Muscle of back (tissue), 11 donors: Measurements from ENCODE around the gene FBXL7. TPM values are rescaled to one million over a fixed set of nuclear protein-coding genes. Genes with fewer than 3 reads are reported as not detected.

Experiments
- DNase-seq, 3 donors: peaks; one replicate each; pipeline versions ENCODE4 v3.0.0 to v3.0.0-alpha.2; 2013
- polyA plus RNA-seq, 10 donors: library from polyadenylated mRNA; unstranded; fragments of 120-200 nt; gene quantifications; one replicate each; pipeline ENCODE4 v1.2.1, GENCODE V29; 2013; ENCODE audit not compliant: insufficient read length in 10 of 10

Gene FBXL7
- polyA plus RNA-seq, 10 donors = 20.2 to 28.4 (median 23.1) TPM

- DNase-seq = peak in 1 of 3 donors; percentile 76
These were observed 257.1 kb downstream of the FBXL7 start for GRCh38 chr5:15757103-15757502.

GRCh38 chr5:15757619-15758018, 257.6 kb downstream of the FBXL7 start:
- DNase-seq = peak in 1 of 3 donors; percentile 13

GRCh38 chr5:15762668-15763067, 262.7 kb downstream of the FBXL7 start:
- DNase-seq = no peak

- DNase-seq = no peak
These were observed 263.8 kb downstream of the FBXL7 start for GRCh38 chr5:15763754-15764153.

GRCh38 chr5:15768936-15769335, 269.0 kb downstream of the FBXL7 start:
- DNase-seq = no peak

- no peak for DNase-seq
These were observed 272.2 kb downstream of the FBXL7 start for GRCh38 chr5:15772131-15772530.

- DNase-seq = no peak
These were observed 274.7 kb downstream of the FBXL7 start for GRCh38 chr5:15774632-15775031.

GRCh38 chr5:15776346-15776745, 276.4 kb downstream of the FBXL7 start:
- DNase-seq = no peak

- no peak for DNase-seq
These were observed 283.8 kb downstream of the FBXL7 start for GRCh38 chr5:15783734-15784133.

GRCh38 chr5:15785531-15785981, 285.6 kb downstream of the FBXL7 start:
- DNase-seq = peak in 2 of 3 donors; percentile 38 to 64

- no peak for DNase-seq
These were observed 286.3 kb downstream of the FBXL7 start for GRCh38 chr5:15786326-15786725.

- DNase-seq = peak in 1 of 3 donors; percentile 39
These were observed 286.9 kb downstream of the FBXL7 start for GRCh38 chr5:15786884-15787283.

- no peak for DNase-seq
These were observed 287.7 kb downstream of the FBXL7 start for GRCh38 chr5:15787681-15788080.

GRCh38 chr5:15789642-15790041, 289.7 kb downstream of the FBXL7 start:
- no peak for DNase-seq

GRCh38 chr5:15790446-15791018, 290.6 kb downstream of the FBXL7 start:
- no peak for DNase-seq

GRCh38 chr5:15791274-15791673, 291.3 kb downstream of the FBXL7 start:
- DNase-seq = no peak

GRCh38 chr5:15791859-15792258, 291.9 kb downstream of the FBXL7 start:
- DNase-seq = no peak

- DNase-seq = peak in 2 of 3 donors; percentile 30 to 56
These were observed 294.3 kb downstream of the FBXL7 start for GRCh38 chr5:15794052-15794985.

- DNase-seq = no peak
These were observed 296.1 kb downstream of the FBXL7 start for GRCh38 chr5:15796096-15796495.

- no peak for DNase-seq
These were observed 296.6 kb downstream of the FBXL7 start for GRCh38 chr5:15796557-15796956.

GRCh38 chr5:15797116-15797515, 297.1 kb downstream of the FBXL7 start:
- DNase-seq = no peak

GRCh38 chr5:15798006-15798405, 298.0 kb downstream of the FBXL7 start:
- DNase-seq = peak in 1 of 3 donors; percentile 59

- DNase-seq = no peak
These were observed 299.0 kb downstream of the FBXL7 start for GRCh38 chr5:15799014-15799413.
